Measurements from ENCODE around the gene SYT13.

Gene SYT13

DNA sequence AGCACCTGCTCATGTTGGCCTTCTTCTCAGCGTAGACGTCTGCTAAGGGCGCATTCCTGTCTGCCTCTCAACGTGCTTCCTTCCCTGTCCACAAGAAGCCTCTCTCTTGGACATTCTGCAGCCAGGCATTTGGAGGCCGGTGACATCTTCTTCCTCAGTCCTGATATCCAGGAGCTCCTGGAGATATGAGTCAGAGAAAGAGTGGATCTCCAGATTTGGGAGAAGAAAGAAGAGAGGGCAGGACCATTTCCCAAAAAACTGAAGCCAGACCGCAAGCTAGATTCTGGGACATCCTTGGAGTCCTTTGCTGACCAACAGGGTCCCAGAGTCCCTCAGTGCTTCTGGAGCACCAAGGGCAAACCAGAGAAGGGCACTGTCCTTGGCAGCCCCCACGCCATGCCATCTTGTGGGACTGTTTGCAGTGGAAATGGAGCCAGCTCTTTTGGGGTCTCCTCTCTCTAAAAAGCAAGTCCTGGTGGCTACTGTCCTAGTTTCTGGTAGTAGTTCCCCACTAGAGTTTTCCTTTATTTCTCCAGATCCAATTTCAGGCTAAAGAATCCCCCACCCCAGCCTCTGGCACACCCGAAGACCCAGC is 36.1 kb upstream of the SYT13 start:
- Mint-ChIP-seq H3K4me3 (no peak overlapping the region), H3K27ac (no peak overlapping the region), H3K27me3 (peaks cover 63 to 86% of the 10 kb centered on the region in 2 donors), H3K4me1 (ENCODE audit: low read depth in 2 of 2) (no peaks in the 10 kb centered on the region), H3K36me3 (ENCODE audit: insufficient read depth) (no peaks in the 10 kb centered on the region), H3K9me3 (no peaks in the 10 kb centered on the region)
- ATAC-seq (replicated peaks) (no peak), DNase-seq (no peak)

- Mint-ChIP-seq H3K36me3 (ENCODE audit: insufficient read depth) (no peaks in the 10 kb centered on the region), H3K27ac (no peak overlapping the region), H3K9me3 (no peaks in the 10 kb centered on the region), H3K4me3 (no peak overlapping the region), H3K4me1 (ENCODE audit: low read depth in 2 of 2) (no peaks in the 10 kb centered on the region), H3K27me3 (peaks cover 61 to 86% of the 10 kb centered on the region in 2 donors)
- DNase-seq = no peak
- ATAC-seq (replicated peaks) = no peak
Measured at GRCh38 chr11:45321669-45322068, 35.5 kb upstream of the SYT13 start.

DNA sequence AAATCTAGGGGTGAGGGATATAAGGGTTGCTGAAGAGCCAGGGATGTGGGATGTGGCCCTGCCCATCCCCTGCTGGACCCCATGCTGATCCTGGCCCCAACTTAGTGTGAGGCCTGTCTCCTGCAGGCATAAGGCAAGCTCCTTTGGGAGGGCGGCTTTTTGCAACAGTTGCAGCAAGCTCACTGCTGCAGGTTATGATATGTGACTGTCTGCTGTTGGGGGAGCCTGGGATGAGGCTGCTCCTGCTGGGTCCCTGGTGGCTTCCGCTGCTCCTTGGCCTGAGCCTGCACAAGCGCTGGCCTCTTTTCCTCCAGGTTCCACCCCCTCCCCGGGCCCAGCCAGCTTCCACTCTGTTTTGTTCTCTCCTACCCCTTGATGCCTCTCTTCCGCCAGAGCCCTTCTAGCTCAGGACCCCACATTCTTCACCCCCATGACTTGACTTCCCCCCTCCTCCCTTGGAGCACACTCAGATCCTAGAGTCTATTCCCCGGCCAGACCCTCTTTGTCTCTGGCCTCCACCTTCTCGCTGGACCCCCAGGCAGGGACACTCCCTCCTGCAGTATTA is 35.0 kb upstream of the SYT13 start:
- ATAC-seq (replicated peaks) = no peak
- Mint-ChIP-seq H3K4me1 (ENCODE audit: low read depth in 2 of 2) (no peaks in the 10 kb centered on the region), H3K27ac (no peak overlapping the region), H3K27me3 (peaks cover 63 to 86% of the 10 kb centered on the region in 2 donors), H3K9me3 (no peaks in the 10 kb centered on the region), H3K4me3 (no peak overlapping the region), H3K36me3 (ENCODE audit: insufficient read depth) (no peaks in the 10 kb centered on the region)
- DNase-seq = no peak

DNA sequence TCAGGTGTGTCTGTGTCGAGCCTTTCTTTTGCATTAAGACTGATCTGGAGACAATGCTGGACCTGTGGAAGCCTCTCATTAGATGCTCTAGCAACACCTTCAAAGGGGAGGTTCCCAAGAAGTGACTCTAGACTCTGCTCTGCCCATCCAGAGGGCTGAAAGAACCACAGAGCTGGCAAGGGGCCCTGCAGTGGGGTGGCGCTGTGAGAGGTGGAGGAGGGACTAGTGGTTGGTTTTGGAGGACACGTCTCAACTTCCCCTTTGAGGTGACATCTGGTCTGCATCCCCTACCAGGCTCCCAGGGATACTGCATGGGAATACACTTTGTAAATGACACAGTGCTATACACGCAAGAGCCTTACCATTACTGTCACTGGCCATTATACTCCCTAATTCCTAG is 34.2 kb upstream of the SYT13 start:
- H3K27me3 Mint-ChIP-seq = peaks cover 59 to 83% of the 10 kb centered on the region in 2 donors
- H3K4me3 Mint-ChIP-seq = no peak overlapping the region
- no peaks in the 10 kb centered on the region for H3K9me3 Mint-ChIP-seq
- no peak overlapping the region for H3K27ac Mint-ChIP-seq
- ATAC-seq (replicated peaks) = no peak
- no peaks in the 10 kb centered on the region for H3K36me3 Mint-ChIP-seq (ENCODE audit: insufficient read depth)
- H3K4me1 Mint-ChIP-seq (ENCODE audit: low read depth in 2 of 2) = no peaks in the 10 kb centered on the region
- DNase-seq = no peak

DNA sequence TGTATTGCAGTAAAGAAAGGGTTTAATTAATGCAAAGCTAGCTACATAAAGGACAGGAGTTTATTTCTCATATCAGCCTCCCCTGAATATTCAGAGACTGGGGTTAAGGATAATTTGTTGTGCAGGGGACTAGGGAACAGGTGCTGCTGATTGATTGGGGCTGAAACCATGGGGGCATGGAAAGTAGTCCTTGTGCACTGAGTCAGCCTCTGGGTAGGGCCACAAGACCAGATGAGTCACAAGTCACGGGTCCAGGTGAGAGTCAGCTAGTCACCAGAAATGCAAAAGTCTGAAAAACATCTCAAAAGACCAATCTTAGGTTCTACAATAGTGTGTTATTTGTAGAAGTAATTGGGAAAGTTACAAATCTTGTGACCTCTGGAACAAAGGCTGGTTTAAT is 32.9 kb upstream of the SYT13 start:
- ATAC-seq (replicated peaks) (no peak), DNase-seq (no peak)
- H3K4me3 Mint-ChIP-seq = no peak overlapping the region
- peaks cover 63 to 86% of the 10 kb centered on the region in 2 donors for H3K27me3 Mint-ChIP-seq
- no peaks in the 10 kb centered on the region for H3K36me3 Mint-ChIP-seq (ENCODE audit: insufficient read depth)
- no peaks in the 10 kb centered on the region for H3K9me3 Mint-ChIP-seq
- no peak overlapping the region for H3K27ac Mint-ChIP-seq
- no peaks in the 10 kb centered on the region for H3K4me1 Mint-ChIP-seq (ENCODE audit: low read depth in 2 of 2)

- H3K36me3 Mint-ChIP-seq (ENCODE audit: insufficient read depth) = no peaks in the 10 kb centered on the region
- DNase-seq = no peak
- H3K4me3 Mint-ChIP-seq = no peak overlapping the region
- no peak overlapping the region for H3K27ac Mint-ChIP-seq
- ATAC-seq (replicated peaks) = no peak
- H3K9me3 Mint-ChIP-seq = no peaks in the 10 kb centered on the region
- no peaks in the 10 kb centered on the region for H3K4me1 Mint-ChIP-seq (ENCODE audit: low read depth in 2 of 2)
- H3K27me3 Mint-ChIP-seq = peaks cover 64 to 84% of the 10 kb centered on the region in 2 donors
Measured at GRCh38 chr11:45318516-45318915, 32.4 kb upstream of the SYT13 start.

GRCh38 chr11:45316258-45316657 is 30.1 kb upstream of the SYT13 start:
- peaks cover 50 to 67% of the 10 kb centered on the region in 2 donors for H3K27me3 Mint-ChIP-seq
- H3K4me1 Mint-ChIP-seq (ENCODE audit: low read depth in 2 of 2) = no peaks in the 10 kb centered on the region
- H3K4me3 Mint-ChIP-seq = no peak overlapping the region
- no peak overlapping the region for H3K27ac Mint-ChIP-seq
- DNase-seq = no peak
- ATAC-seq (replicated peaks) = no peak
- no peaks in the 10 kb centered on the region for H3K9me3 Mint-ChIP-seq
- H3K36me3 Mint-ChIP-seq (ENCODE audit: insufficient read depth) = no peaks in the 10 kb centered on the region

- no peak overlapping the region for H3K4me3 Mint-ChIP-seq
- no peak for ATAC-seq (replicated peaks)
- no peaks in the 10 kb centered on the region for H3K9me3 Mint-ChIP-seq
- no peaks in the 10 kb centered on the region for H3K36me3 Mint-ChIP-seq (ENCODE audit: insufficient read depth)
- H3K27me3 Mint-ChIP-seq = peaks cover 47 to 53% of the 10 kb centered on the region in 2 donors
- H3K27ac Mint-ChIP-seq = no peak overlapping the region
- H3K4me1 Mint-ChIP-seq (ENCODE audit: low read depth in 2 of 2) = no peaks in the 10 kb centered on the region
- no peak for DNase-seq
Measured at GRCh38 chr11:45314900-45315299, 28.8 kb upstream of the SYT13 start.

DNA sequence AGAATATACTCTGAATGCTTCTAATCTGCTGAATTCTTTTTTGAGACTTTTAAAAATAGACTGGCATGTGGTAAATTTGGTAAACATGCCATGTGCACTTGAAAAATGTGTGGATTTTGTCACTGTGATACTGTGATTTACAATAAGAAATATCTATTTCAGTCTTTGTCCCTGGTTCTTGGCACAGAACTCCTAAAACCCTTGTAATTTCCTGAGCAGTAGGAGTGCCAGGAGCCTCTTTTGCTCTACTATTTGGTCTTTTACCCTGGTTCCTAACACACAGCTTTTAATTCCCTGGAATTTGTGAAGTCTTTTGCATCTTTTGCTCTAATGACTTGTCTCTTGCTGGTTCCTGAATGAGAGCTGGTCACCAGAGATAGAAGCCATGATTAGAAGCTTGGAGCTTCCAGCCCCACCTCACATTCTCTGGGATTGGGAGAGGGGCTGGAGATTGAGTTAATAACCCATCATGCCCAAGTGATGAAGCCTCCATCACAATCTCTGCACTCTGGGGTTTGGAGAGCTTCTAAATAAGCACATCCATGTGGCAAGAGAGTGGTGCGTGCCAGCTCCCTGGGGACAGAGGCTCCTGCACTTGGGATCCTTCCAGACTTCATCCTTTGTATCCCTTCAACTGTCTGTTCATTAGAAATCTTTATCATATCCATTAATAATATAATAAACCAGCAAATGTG is 27.2 kb upstream of the SYT13 start:
- H3K9me3 Mint-ChIP-seq = no peaks in the 10 kb centered on the region
- no peaks in the 10 kb centered on the region for H3K4me1 Mint-ChIP-seq (ENCODE audit: low read depth in 2 of 2)
- H3K36me3 Mint-ChIP-seq (ENCODE audit: insufficient read depth) = no peaks in the 10 kb centered on the region
- H3K4me3 Mint-ChIP-seq = no peak overlapping the region
- no peak overlapping the region for H3K27ac Mint-ChIP-seq
- ATAC-seq (replicated peaks) = no peak
- H3K27me3 Mint-ChIP-seq = peaks cover 43 to 47% of the 10 kb centered on the region in 2 donors
- no peak for DNase-seq

GRCh38 chr11:45305874-45306623 is 19.9 kb upstream of the SYT13 start:
- Mint-ChIP-seq H3K27me3 (peaks cover 9 to 26% of the 10 kb centered on the region in 2 donors), H3K4me3 (no peak overlapping the region), H3K36me3 (ENCODE audit: insufficient read depth) (no peaks in the 10 kb centered on the region), H3K27ac (no peak overlapping the region), H3K4me1 (ENCODE audit: low read depth in 2 of 2) (peaks cover 0 to 1% of the 10 kb centered on the region in 2 donors), H3K9me3 (no peaks in the 10 kb centered on the region)
- DNase-seq = no peak
- no peak for ATAC-seq (replicated peaks)

DNA sequence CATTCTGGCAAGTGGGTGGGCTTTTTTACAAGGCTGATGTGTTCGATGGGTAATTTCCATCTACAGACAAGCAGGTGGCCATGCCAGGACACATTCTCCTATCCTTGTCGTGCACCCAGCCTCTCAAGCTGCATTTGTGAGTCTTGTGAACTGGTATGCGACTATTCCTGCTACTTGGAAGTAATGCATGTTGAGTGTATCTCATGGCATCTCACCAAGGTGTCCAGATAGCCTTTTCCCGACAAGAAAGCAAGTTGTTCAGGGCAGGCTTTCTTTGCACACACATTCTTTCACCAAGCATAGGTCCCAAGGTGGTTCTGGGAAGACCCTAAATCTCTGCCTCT is 18.8 kb upstream of the SYT13 start:
- Mint-ChIP-seq H3K4me3 (no peak overlapping the region), H3K36me3 (ENCODE audit: insufficient read depth) (no peaks in the 10 kb centered on the region), H3K27ac (no peak overlapping the region), H3K27me3 (peaks cover 9 to 29% of the 10 kb centered on the region in 2 donors), H3K4me1 (ENCODE audit: low read depth in 2 of 2) (peaks cover 0 to 1% of the 10 kb centered on the region in 2 donors), H3K9me3 (no peaks in the 10 kb centered on the region)
- no peak for ATAC-seq (replicated peaks)
- DNase-seq = no peak

GRCh38 chr11:45304111-45304991 is 18.2 kb upstream of the SYT13 start:
- Mint-ChIP-seq H3K4me1 (ENCODE audit: low read depth in 2 of 2) (peaks cover 0 to 1% of the 10 kb centered on the region in 2 donors), H3K36me3 (ENCODE audit: insufficient read depth) (no peaks in the 10 kb centered on the region), H3K27me3 (peaks cover 9 to 33% of the 10 kb centered on the region in 2 donors), H3K9me3 (no peaks in the 10 kb centered on the region), H3K4me3 (no peak overlapping the region), H3K27ac (no peak overlapping the region)
- no peak for ATAC-seq (replicated peaks)
- DNase-seq = no peak

- H3K4me3 Mint-ChIP-seq = no peak overlapping the region
- H3K27me3 Mint-ChIP-seq = peaks cover 4 to 40% of the 10 kb centered on the region in 2 donors
- peaks cover 0 to 1% of the 10 kb centered on the region in 2 donors for H3K4me1 Mint-ChIP-seq (ENCODE audit: low read depth in 2 of 2)
- no peaks in the 10 kb centered on the region for H3K9me3 Mint-ChIP-seq
- ATAC-seq (replicated peaks) (no peak), DNase-seq (no peak)
- H3K27ac Mint-ChIP-seq = no peak overlapping the region
- no peaks in the 10 kb centered on the region for H3K36me3 Mint-ChIP-seq (ENCODE audit: insufficient read depth)
Measured at GRCh38 chr11:45303316-45303715, 17.2 kb upstream of the SYT13 start.

Data from effector memory CD8-positive, alpha-beta T cell (primary cell).